NCI-H1092 treated with DMSO at 0.1 percent for 48 hours (cell line): ENCODE measurements around the gene RMC1.
"Not testable (repeated sequence)": the region's sequence is repeated elsewhere in the genome, so short reads cannot be mapped to it uniquely, and the experiment has no call there.

Source experiments
- DNase-seq: peaks from one replicate; lab custom pipeline; 2025; lab: John Stamatoyannopoulos, UW

RMC1 gene

GRCh38 chr18:23532848-23533247 is 29.5 kb downstream of the RMC1 start:
- DNase-seq: no peak

- no peak for DNase-seq
Measured at GRCh38 chr18:23534276-23534675, 31.0 kb downstream of the RMC1 start.

GRCh38 chr18:23536204-23536603 is 32.9 kb downstream of the RMC1 start:
- DNase-seq: no peak

- no peak for DNase-seq
Measured at GRCh38 chr18:23537274-23537673, 34.0 kb downstream of the RMC1 start.

GRCh38 chr18:23538001-23538400 is 34.7 kb downstream of the RMC1 start:
- DNase-seq: no peak

- no peak for DNase-seq
Measured at GRCh38 chr18:23538870-23539269, 35.6 kb downstream of the RMC1 start.

GRCh38 chr18:23539296-23539695 is 36.0 kb downstream of the RMC1 start:
- DNase-seq: no peak

- no peak for DNase-seq
Measured at GRCh38 chr18:23539911-23540525, 36.7 kb downstream of the RMC1 start.

- no peak for DNase-seq
Measured at GRCh38 chr18:23540867-23541266, 37.6 kb downstream of the RMC1 start.

- no peak for DNase-seq
Measured at GRCh38 chr18:23541349-23542093, 38.2 kb downstream of the RMC1 start.

GRCh38 chr18:23542461-23542860 is 39.1 kb downstream of the RMC1 start:
- DNase-seq: no peak

GRCh38 chr18:23545247-23545789 is 42.0 kb downstream of the RMC1 start:
- no peak for DNase-seq

GRCh38 chr18:23547306-23547705 is 44.0 kb downstream of the RMC1 start:
- no peak for DNase-seq

- DNase-seq: no peak
Measured at GRCh38 chr18:23547846-23548245, 44.5 kb downstream of the RMC1 start.

- DNase-seq: no peak
Measured at GRCh38 chr18:23548275-23548674, 45.0 kb downstream of the RMC1 start.

GRCh38 chr18:23548719-23549118 is 45.4 kb downstream of the RMC1 start:
- DNase-seq: no peak

GRCh38 chr18:23550898-23551297 is 47.6 kb downstream of the RMC1 start:
- DNase-seq: no peak

- no peak for DNase-seq
Measured at GRCh38 chr18:23551978-23552377, 48.7 kb downstream of the RMC1 start.

GRCh38 chr18:23552505-23552904 is 49.2 kb downstream of the RMC1 start:
- DNase-seq: no peak

- DNase-seq: no peak
Measured at GRCh38 chr18:23553887-23554286, 50.6 kb downstream of the RMC1 start.

GRCh38 chr18:23556145-23556780 is 53.0 kb downstream of the RMC1 start:
- no peak for DNase-seq

GRCh38 chr18:23557511-23557910 is 54.2 kb downstream of the RMC1 start:
- DNase-seq: not testable (repeated sequence)

GRCh38 chr18:23560186-23560585 is 56.9 kb downstream of the RMC1 start:
- no peak for DNase-seq
